DOHH2 (cell line): ENCODE results near the gene SNX20.

Source experiments
- EZH2phosphoT487 ChIP-seq: fragments of 200-600 bp; sonication (generic); IDR thresholded peaks from 2 replicates; pipeline ENCODE4 v1.6.1; 2017; ENCODE audit warnings: borderline replicate concordance, mild to moderate bottlenecking, antibody characterized with exemption, low read length, moderate library complexity, mixed read lengths
- TF ChIP-seq, protein P1 (sequence below): fragments of 200-600 bp; sonication (generic); IDR thresholded peaks from one replicate; pipeline ENCODE4 v1.5.1; 2014; ENCODE audit warnings: antibody characterized with exemption, mild to moderate bottlenecking, low read depth, low read length; ENCODE audit not compliant: poor library complexity, severe bottlenecking

DNA sequence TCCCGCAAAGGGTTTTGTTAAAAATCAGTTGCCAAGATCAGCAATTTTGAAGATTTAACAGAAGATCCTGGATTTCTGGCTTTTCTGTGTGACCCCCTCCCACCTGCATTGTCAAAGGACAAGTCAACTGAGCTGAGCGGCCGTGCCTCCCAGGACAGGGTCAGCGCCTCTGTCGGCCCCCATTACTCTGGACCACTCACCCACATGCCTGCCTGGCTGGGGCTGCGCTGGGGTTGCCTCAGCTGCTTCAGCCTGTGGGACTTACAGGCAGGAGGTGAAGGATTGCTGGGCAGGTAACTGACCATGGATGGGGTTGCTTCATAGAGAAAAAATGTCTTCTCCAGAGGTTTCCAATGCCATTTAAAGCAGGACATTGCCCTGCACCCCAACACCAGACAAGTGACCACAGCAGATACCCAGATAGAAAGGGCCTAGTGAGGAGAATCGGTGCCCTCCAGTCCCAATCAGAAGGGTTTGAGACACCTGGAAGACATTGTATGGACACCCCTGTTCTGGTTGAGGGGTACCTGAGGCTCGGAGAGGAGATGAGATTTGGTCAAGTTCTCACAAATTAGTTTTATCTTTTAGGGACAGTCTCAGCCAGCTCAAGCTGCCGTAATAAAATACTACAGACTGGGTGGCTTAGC lies 52.8 kb downstream of the SNX20 start:
- TF ChIP-seq, protein P1, sequence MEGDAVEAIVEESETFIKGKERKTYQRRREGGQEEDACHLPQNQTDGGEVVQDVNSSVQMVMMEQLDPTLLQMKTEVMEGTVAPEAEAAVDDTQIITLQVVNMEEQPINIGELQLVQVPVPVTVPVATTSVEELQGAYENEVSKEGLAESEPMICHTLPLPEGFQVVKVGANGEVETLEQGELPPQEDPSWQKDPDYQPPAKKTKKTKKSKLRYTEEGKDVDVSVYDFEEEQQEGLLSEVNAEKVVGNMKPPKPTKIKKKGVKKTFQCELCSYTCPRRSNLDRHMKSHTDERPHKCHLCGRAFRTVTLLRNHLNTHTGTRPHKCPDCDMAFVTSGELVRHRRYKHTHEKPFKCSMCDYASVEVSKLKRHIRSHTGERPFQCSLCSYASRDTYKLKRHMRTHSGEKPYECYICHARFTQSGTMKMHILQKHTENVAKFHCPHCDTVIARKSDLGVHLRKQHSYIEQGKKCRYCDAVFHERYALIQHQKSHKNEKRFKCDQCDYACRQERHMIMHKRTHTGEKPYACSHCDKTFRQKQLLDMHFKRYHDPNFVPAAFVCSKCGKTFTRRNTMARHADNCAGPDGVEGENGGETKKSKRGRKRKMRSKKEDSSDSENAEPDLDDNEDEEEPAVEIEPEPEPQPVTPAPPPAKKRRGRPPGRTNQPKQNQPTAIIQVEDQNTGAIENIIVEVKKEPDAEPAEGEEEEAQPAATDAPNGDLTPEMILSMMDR: no peak
- no peak for TF ChIP-seq EZH2phosphoT487
